H9 (cell line): ENCODE data around the gene TRIM17. TPM values are rescaled to one million over a fixed set of nuclear protein-coding genes. Genes with fewer than 3 reads are reported as not detected.

ENCODE experiments used
- DNase-seq: peaks from one replicate; pipeline ENCODE4 v3.0.0-alpha.2; 2017
- H2AFZ ChIP-seq: one replicate; pipeline ENCODE4 v1.6.1; 2013; ENCODE audit warnings: mild to moderate bottlenecking, low read length, control low read depth, moderate library complexity
- H2AK5ac ChIP-seq: 2 replicates; pipeline ENCODE4 v1.6.1; 2013; ENCODE audit warnings: low read length, control low read depth, mixed read lengths; ENCODE audit not compliant: insufficient read length
- H2BK120ac ChIP-seq: one replicate; pipeline ENCODE4 v1.6.1; 2013; ENCODE audit warnings: low read depth, mild to moderate bottlenecking, low read length, control low read depth, inconsistent platforms; ENCODE audit not compliant: poor library complexity, severe bottlenecking
- H2BK12ac ChIP-seq: 2 replicates; pipeline ENCODE4 v1.6.1; 2013; ENCODE audit warnings: low read length, control low read depth, mixed read lengths, low read depth; ENCODE audit not compliant: insufficient read length
- H2BK15ac ChIP-seq: 2 replicates; pipeline ENCODE4 v1.6.1; 2013; ENCODE audit warnings: low read depth, low read length, control low read depth
- H2BK20ac ChIP-seq: one replicate; pipeline ENCODE4 v1.6.1; 2013; ENCODE audit warnings: low read depth, mild to moderate bottlenecking, low read length, control low read depth, inconsistent platforms; ENCODE audit not compliant: poor library complexity, severe bottlenecking
- H2BK5ac ChIP-seq: 2 replicates; pipeline ENCODE4 v1.6.1; 2013; ENCODE audit warnings: low read length, control low read depth, mixed read lengths; ENCODE audit not compliant: insufficient read length
- H3K14ac ChIP-seq: 2 replicates; pipeline ENCODE4 v1.6.1; 2013; ENCODE audit warnings: low read length, control low read depth; ENCODE audit not compliant: insufficient read depth
- H3K18ac ChIP-seq: 2 replicates; pipeline ENCODE4 v1.6.1; 2013; ENCODE audit warnings: low read depth, mild to moderate bottlenecking, mixed read lengths, low read length, control low read depth; ENCODE audit not compliant: insufficient read length
- H3K23ac ChIP-seq: 2 replicates; pipeline ENCODE4 v1.6.1; 2013; ENCODE audit warnings: low read length, control low read depth, mixed read lengths, low read depth; ENCODE audit not compliant: insufficient read length
- H3K23me2 ChIP-seq: 2 replicates; pipeline ENCODE4 v1.6.1; 2013; ENCODE audit warnings: low read depth, mild to moderate bottlenecking, mixed read lengths, low read length, control low read depth; ENCODE audit not compliant: insufficient read length, poor library complexity, severe bottlenecking
- H3K27ac ChIP-seq: 2 replicates; pipeline ENCODE4 v1.5.1; 2013; ENCODE audit warnings: low read length, control low read depth, mixed read lengths, low read depth; ENCODE audit not compliant: insufficient read length
- H3K27me3 ChIP-seq: 2 replicates; pipeline ENCODE4 v1.6.1; 2013; ENCODE audit warnings: low read length, control low read depth, inconsistent platforms; ENCODE audit not compliant: insufficient read depth
- H3K4ac ChIP-seq: 2 replicates; pipeline ENCODE4 v1.6.1; 2013; ENCODE audit warnings: low read depth, mild to moderate bottlenecking, control low read depth, inconsistent platforms, low read length, moderate library complexity
- H3K4me1 ChIP-seq: 2 replicates; pipeline ENCODE4 v1.6.1; 2013; ENCODE audit warnings: low read length, control low read depth, inconsistent platforms; ENCODE audit not compliant: insufficient read depth
- H3K4me2 ChIP-seq: 2 replicates; pipeline ENCODE4 v1.6.1; 2013; ENCODE audit warnings: low read length, control low read depth, mixed read lengths; ENCODE audit not compliant: insufficient read length, insufficient read depth
- H3K56ac ChIP-seq: 2 replicates; pipeline ENCODE4 v1.6.1; 2013; ENCODE audit warnings: low read depth, mild to moderate bottlenecking, mixed read lengths, low read length, control low read depth; ENCODE audit not compliant: insufficient read length
- H3K79me1 ChIP-seq: 2 replicates; pipeline ENCODE4 v1.6.1; 2013; ENCODE audit warnings: low read depth, mild to moderate bottlenecking, moderate library complexity, low read length, control low read depth, inconsistent platforms; ENCODE audit not compliant: insufficient read depth, poor library complexity, severe bottlenecking
- H3K79me2 ChIP-seq: 2 replicates; pipeline ENCODE4 v1.6.1; 2013; ENCODE audit warnings: low read length, control low read depth, inconsistent platforms; ENCODE audit not compliant: insufficient read depth
- H3K9ac ChIP-seq: 2 replicates; pipeline ENCODE4 v1.6.1; 2013; ENCODE audit warnings: low read length, control low read depth, mixed read lengths; ENCODE audit not compliant: insufficient read length; ENCODE audit errors: extremely low read depth
- H3K9me3 ChIP-seq: one replicate; pipeline ENCODE4 v1.6.1; 2013; ENCODE audit warnings: low read depth, low read length, inconsistent platforms; ENCODE audit not compliant: control insufficient read depth
- H3T11ph ChIP-seq: one replicate; pipeline ENCODE4 v1.6.1; 2013; ENCODE audit warnings: mild to moderate bottlenecking, low read length, control low read depth, inconsistent platforms
- H4K20me1 ChIP-seq: one replicate; pipeline ENCODE4 v1.6.1; 2013; ENCODE audit not compliant: control insufficient read depth, insufficient read length, insufficient read depth
- H4K5ac ChIP-seq: 2 replicates; pipeline ENCODE4 v1.6.1; 2013; ENCODE audit warnings: low read depth, mild to moderate bottlenecking, mixed read lengths, low read length, control low read depth; ENCODE audit not compliant: insufficient read length
- H4K8ac ChIP-seq: replicated peaks from 2 replicates; pipeline ENCODE4 v1.6.1; 2013; ENCODE audit warnings: low read length, control low read depth, mixed read lengths, low read depth; ENCODE audit not compliant: insufficient read length
- H4K91ac ChIP-seq: 2 replicates; pipeline ENCODE4 v1.6.1; 2013; ENCODE audit warnings: low read depth, mild to moderate bottlenecking, moderate library complexity, mixed read lengths, low read length, control low read depth; ENCODE audit not compliant: insufficient read length
- H3K27ac Mint-ChIP-seq, 3 experiments: 2 replicates in 2 of 3; 3 replicates in 1 of 3; pipeline ENCODE4 v1.8.0; 2020 to 2021; ENCODE audit warnings: mixed read lengths in 3 of 3, mild to moderate bottlenecking in 1 of 3, moderate library complexity in 1 of 3
- H3K27me3 Mint-ChIP-seq: 2 replicates; pipeline ENCODE4 v1.8.0; 2021; ENCODE audit warnings: low read depth, mild to moderate bottlenecking, moderate library complexity, mixed read lengths
- H3K36me3 Mint-ChIP-seq, 3 experiments: 2 replicates in 2 of 3; 3 replicates in 1 of 3; pipeline ENCODE4 v1.8.0; 2020 to 2021; ENCODE audit warnings: low read depth in 3 of 3, mixed read lengths in 3 of 3; ENCODE audit not compliant: insufficient read depth in 1 of 3
- H3K4me1 Mint-ChIP-seq, 2 experiments: 2 replicates each; pipeline ENCODE4 v1.8.0; 2020; ENCODE audit warnings: mixed read lengths in 2 of 2
- H3K4me3 Mint-ChIP-seq, 2 experiments: 2 replicates in 1 of 2; 3 replicates in 1 of 2; pipeline ENCODE4 v1.8.0; 2020 to 2021; ENCODE audit warnings: mild to moderate bottlenecking in 2 of 2, mixed read lengths in 2 of 2, moderate library complexity in 1 of 2
- H3K9me3 Mint-ChIP-seq, 2 experiments: 2 replicates in 1 of 2; 3 replicates in 1 of 2; pipeline ENCODE4 v1.8.0; 2020; ENCODE audit warnings: mild to moderate bottlenecking in 2 of 2, mixed read lengths in 2 of 2, moderate library complexity in 1 of 2
- CTCF ChIP-seq: fragments of 200-600 bp; sonication (generic); conservative IDR thresholded peaks from 3 replicates; pipeline ENCODE4 v1.8.0; 2021; ENCODE audit warnings: antibody characterized with exemption, mild to moderate bottlenecking
- WGBS: extraction: QIAGEN DNeasy Blood & Tissue Kit; methylation state at CpG from one replicate; pipeline ENCODE4 v1.1.7; 2013; ENCODE audit warnings: missing lambda C conversion rate, low lambda C conversion rate, mixed read lengths; ENCODE audit not compliant: insufficient read length; ENCODE audit errors: extremely low coverage; 5-methylcytosine and 5-hydroxymethylcytosine counted together
- total RNA-seq: library from RNA; stranded (reverse); gene quantifications from 2 replicates; pipeline ENCODE4 v1.2.1, GENCODE V29; 2021

The TRIM17 gene
- total RNA-seq, 1 experiment from 2014 or later = 2.8 TPM

- H3K23me2 ChIP-seq = no peaks in the 10 kb centered on the region
- H2BK12ac ChIP-seq = no peak overlapping the region
- no peak overlapping the region for H2AK5ac ChIP-seq
- Mint-ChIP-seq H3K9me3 (no peaks in the 10 kb centered on the region), H3K27ac (no peak overlapping the region), H3K36me3 (no peaks in the 10 kb centered on the region), H3K27me3 (peaks cover 3% of the 10 kb centered on the region), H3K4me1 (peaks cover 3 to 11% of the 10 kb centered on the region in 2 experiments; a peak in 2 of 4 replicates), H3K4me3 (no peak overlapping the region)
- H3K23ac ChIP-seq = no peak overlapping the region
- H4K20me1 ChIP-seq = no peaks in the 10 kb centered on the region
- no peak overlapping the region for H3K9ac ChIP-seq
- no peak overlapping the region for H2AFZ ChIP-seq
- DNase-seq = no peak
- H3T11ph ChIP-seq = no peak overlapping the region
- no peaks in the 10 kb centered on the region for H3K79me2 ChIP-seq
- H4K91ac ChIP-seq = no peak overlapping the region
- no peak overlapping the region for H2BK5ac ChIP-seq
- no peak overlapping the region for H3K4ac ChIP-seq
- H3K4me2 ChIP-seq = no peak overlapping the region
- H3K4me1 ChIP-seq = no peaks in the 10 kb centered on the region
- no peaks in the 10 kb centered on the region; the same call in 1 of the 2 replicates for H3K27me3 ChIP-seq
- H3K56ac ChIP-seq = no peak overlapping the region
- no peak overlapping the region for H2BK120ac ChIP-seq
- TF ChIP-seq CTCF = no peak; the same call in 2 of the 3 replicates
- no peak overlapping the region for H3K14ac ChIP-seq
- H3K18ac ChIP-seq = no peak overlapping the region
- no peaks in the 10 kb centered on the region for H3K9me3 ChIP-seq
- H4K5ac ChIP-seq = no peak overlapping the region
- no peak overlapping the region for H2BK15ac ChIP-seq
- WGBS = no CpG with 5 or more reads among the region's 18 CpGs
- no peak overlapping the region for H4K8ac ChIP-seq
- H3K27ac ChIP-seq = no peak overlapping the region
- H2BK20ac ChIP-seq = no peak overlapping the region
- no peaks in the 10 kb centered on the region for H3K79me1 ChIP-seq
Observed at GRCh38 chr1:228369608-228370438, 46.8 kb downstream of the TRIM17 start.
